ENCODE results near the gene BSG.

BSG gene

DNA sequence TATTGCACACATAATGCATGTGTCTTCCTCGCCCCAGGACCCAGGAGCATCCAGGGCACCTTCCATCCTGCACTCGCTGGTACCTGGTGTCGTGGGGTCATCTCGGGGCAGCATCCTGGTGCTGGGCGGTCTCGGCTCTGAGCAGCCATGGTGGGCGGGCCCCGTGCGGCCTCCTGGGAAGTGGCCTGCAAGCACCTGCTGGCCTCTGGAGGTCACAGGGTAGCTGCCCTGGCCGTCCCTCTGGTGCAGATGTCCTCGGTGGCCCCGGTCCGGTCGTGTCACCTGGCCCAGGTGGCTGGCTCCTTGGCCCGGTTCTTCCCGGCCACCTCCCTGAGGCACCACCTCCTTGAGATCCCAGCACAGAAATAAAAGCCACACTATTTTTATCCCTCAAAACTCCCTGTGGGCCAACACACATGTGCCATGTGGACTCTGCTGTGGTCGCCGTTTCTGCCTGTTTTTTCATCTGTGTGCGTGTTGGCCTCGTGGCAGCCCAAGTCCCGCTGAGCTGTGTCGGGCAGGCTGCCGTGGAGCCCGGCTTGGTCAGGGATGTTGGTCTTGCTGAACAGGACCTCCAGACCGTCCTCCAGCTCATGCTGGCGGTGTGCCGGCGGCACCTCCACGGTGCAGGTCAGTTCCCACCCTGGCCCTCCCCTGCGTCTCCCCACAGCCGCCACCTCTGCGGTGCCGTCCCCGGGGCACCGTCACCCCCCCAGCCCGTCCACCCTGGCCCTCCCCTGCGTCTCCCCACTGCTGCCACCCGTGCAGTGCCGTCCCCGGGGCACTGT, 33.6 kb upstream of the BSG start:
- TF ChIP-seq CTCF (IDR thresholded peaks at IDR 0.05), result no peak
- Histone ChIP-seq H3K27ac (no peak overlapping the region), H3K36me3 (peaks cover 52 to 72% (median 68%) of the 10 kb centered on the region in 3 donors)

GRCh38 chr19:539429-540030, 32.9 kb upstream of the BSG start:
- peaks cover 52 to 72% (median 68%) of the 10 kb centered on the region in 3 donors for H3K36me3 ChIP-seq
- no peak overlapping the region for H3K27ac ChIP-seq
- intact Hi-C loops (cut with DNase I; ENCODE audit: low total_unique reads), result no loop called here

More for the DNA sequence above, 33.6 kb upstream of the BSG start:
- Histone ChIP-seq H3K4me3 (no peak overlapping the region), H3K27me3 (no peaks in the 10 kb centered on the region), H3K4me1 (peaks cover 4 to 30% (median 17%) of the 10 kb centered on the region in 4 donors), H3K9me3 (no peaks in the 10 kb centered on the region)
- no peak for DNase-seq
- intact Hi-C loops (cut with DNase I; ENCODE audit: low total_unique reads), result no loop called here

GRCh38 chr19:540867-541637, 31.3 kb upstream of the BSG start:
- H3K4me1 ChIP-seq, result peaks cover 0 to 8% (median 0%) of the 10 kb centered on the region in 4 donors
- no peaks in the 10 kb centered on the region for H3K27me3 ChIP-seq
- TF ChIP-seq CTCF (IDR thresholded peaks at IDR 0.05), result no peak
- intact Hi-C loops (cut with DNase I; ENCODE audit: low total_unique reads), result no loop called here
- peaks cover 48 to 65% (median 57%) of the 10 kb centered on the region in 3 donors for H3K36me3 ChIP-seq
- no peak overlapping the region for H3K4me3 ChIP-seq
- no peak overlapping the region for H3K27ac ChIP-seq
- H3K9me3 ChIP-seq, result no peaks in the 10 kb centered on the region
- DNase-seq, result no peak

More at GRCh38 chr19:539429-540030, 32.9 kb upstream of the BSG start:
- H3K4me1 ChIP-seq, result peaks cover 0 to 23% (median 11%) of the 10 kb centered on the region in 4 donors
- no peaks in the 10 kb centered on the region for H3K27me3 ChIP-seq
- no peak for TF ChIP-seq CTCF (IDR thresholded peaks at IDR 0.05)
- H3K9me3 ChIP-seq, result no peaks in the 10 kb centered on the region
- DNase-seq, result no peak
- no peak overlapping the region for H3K4me3 ChIP-seq

DNA sequence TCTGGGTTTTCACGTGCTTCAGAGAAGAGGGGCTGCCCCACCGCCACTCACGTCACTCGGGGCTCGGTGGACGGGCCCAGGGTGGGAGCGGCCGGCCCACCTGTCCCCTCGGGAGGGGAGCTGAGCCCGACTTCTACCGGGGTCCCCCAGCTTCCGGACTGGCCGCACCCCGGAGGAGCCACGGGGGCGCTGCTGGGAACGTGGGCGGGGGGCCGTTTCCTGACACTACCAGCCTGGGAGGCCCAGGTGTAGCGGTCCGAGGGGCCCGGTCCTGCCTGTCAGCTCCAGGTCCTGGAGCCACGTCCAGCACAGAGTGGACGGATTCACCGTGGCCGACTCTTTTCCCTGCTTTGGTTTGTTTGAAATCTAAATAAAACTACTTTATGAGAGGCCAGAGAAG, 30.7 kb upstream of the BSG start:
- H3K27ac ChIP-seq, result no peak overlapping the region
- H3K27me3 ChIP-seq, result no peaks in the 10 kb centered on the region
- H3K9me3 ChIP-seq, result no peaks in the 10 kb centered on the region
- peaks cover 42 to 58% (median 51%) of the 10 kb centered on the region in 3 donors for H3K36me3 ChIP-seq
- TF ChIP-seq CTCF (IDR thresholded peaks at IDR 0.05), result no peak
- no peak overlapping the region for H3K4me3 ChIP-seq
- H3K4me1 ChIP-seq, result peaks cover 0 to 7% (median 0%) of the 10 kb centered on the region in 4 donors
- intact Hi-C loops (cut with DNase I; ENCODE audit: low total_unique reads), result no loop called here
- no peak for DNase-seq

DNA sequence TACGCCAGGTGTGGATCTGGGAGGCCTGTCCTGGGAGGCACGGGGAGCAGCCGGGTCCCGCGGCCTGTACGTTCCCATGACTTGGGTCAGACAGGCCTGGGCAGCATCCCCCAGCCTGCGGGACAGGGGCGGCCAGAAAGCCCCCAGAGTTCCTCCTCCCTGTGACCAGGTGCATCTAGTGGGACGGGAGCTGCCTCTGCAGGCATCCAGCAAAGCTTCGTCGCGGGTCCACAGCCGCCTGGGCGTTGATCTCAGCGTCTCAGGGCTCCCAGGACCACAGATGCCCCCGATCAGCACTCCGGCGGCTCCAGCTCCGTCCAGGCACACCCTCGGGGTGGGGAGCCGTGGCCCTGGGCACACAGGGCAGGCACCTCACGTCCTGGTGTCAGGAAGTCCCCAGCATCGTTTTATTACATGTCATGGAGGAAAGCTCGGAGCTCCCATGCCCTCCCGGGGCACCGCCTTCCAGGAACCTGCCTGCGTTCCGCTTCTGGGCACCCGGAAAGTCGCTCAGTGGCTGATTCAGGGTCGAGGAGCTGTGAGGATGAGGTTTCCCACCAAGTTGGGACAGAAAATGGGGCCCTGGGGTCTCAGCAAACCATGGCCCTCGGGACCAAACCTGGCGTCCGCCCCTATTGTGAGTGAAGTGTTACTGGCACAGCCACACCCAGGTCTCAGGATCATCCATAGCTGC, 30.1 kb upstream of the BSG start:
- Histone ChIP-seq H3K9me3 (no peaks in the 10 kb centered on the region), H3K36me3 (peaks cover 37 to 52% (median 45%) of the 10 kb centered on the region in 3 donors), H3K27ac (no peak overlapping the region), H3K27me3 (no peaks in the 10 kb centered on the region), H3K4me1 (peaks cover 0 to 7% (median 0%) of the 10 kb centered on the region in 4 donors), H3K4me3 (no peak overlapping the region)
- intact Hi-C loops (cut with DNase I; ENCODE audit: low total_unique reads), result no loop called here
- TF ChIP-seq CTCF (IDR thresholded peaks at IDR 0.05), result no peak
- no peak for DNase-seq
